ENCODE data around the gene SHROOM1.

The SHROOM1 gene

DNA sequence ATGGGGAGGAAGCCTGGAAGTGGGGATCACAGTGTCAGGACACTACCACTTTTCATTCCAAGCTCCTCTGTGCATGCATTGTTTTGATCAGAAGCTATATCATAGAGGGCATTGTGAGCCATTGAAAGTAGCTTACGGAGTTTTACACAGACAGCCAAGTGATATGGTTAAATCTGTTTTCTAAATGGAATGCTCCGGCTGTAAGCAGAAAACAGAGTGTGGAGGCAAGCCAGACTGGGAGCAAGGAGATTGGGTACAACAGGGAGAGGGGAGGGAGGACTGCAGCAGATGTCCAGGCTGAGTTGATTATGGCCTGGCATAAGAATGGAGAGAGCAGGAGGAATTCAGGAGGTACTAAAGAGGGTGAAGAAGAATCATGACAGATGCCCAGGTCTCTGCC, 32.8 kb downstream of the SHROOM1 start:
- H3K4me3 ChIP-seq (replicated peaks; ENCODE audit: low read depth, low read length), result no peak overlapping the region
- no peak for DNase-seq (ENCODE audit: low read depth)
- TF ChIP-seq, protein P1, sequence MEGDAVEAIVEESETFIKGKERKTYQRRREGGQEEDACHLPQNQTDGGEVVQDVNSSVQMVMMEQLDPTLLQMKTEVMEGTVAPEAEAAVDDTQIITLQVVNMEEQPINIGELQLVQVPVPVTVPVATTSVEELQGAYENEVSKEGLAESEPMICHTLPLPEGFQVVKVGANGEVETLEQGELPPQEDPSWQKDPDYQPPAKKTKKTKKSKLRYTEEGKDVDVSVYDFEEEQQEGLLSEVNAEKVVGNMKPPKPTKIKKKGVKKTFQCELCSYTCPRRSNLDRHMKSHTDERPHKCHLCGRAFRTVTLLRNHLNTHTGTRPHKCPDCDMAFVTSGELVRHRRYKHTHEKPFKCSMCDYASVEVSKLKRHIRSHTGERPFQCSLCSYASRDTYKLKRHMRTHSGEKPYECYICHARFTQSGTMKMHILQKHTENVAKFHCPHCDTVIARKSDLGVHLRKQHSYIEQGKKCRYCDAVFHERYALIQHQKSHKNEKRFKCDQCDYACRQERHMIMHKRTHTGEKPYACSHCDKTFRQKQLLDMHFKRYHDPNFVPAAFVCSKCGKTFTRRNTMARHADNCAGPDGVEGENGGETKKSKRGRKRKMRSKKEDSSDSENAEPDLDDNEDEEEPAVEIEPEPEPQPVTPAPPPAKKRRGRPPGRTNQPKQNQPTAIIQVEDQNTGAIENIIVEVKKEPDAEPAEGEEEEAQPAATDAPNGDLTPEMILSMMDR (IDR thresholded peaks at IDR 0.05; ENCODE audit: low read length, missing control alignments), result no peak

DNA sequence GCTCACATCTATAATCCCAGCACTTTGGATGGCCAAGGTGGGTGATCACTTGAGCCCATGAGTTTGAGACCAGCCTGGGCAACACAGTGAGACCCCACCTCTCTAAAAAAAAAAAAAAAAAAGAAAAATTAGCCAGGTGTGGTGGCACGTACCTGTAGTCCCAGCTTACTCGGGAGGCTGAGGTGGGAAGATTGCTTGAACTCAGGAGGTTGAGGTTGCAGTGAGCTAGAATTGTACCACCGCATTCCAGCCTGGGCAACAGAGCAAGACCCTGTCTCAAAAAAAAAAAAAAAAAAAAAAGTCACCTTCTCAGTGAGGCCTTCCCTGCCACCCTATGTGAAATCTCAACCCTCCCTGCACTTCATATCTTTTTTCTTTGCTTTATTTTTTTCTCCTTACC, 39.4 kb downstream of the SHROOM1 start:
- H3K4me3 ChIP-seq (replicated peaks; ENCODE audit: low read depth, low read length), result no peak overlapping the region
- no peak for DNase-seq (ENCODE audit: low read depth)
- TF ChIP-seq, protein P1 (IDR thresholded peaks at IDR 0.05; ENCODE audit: low read length, missing control alignments), result no peak

DNA sequence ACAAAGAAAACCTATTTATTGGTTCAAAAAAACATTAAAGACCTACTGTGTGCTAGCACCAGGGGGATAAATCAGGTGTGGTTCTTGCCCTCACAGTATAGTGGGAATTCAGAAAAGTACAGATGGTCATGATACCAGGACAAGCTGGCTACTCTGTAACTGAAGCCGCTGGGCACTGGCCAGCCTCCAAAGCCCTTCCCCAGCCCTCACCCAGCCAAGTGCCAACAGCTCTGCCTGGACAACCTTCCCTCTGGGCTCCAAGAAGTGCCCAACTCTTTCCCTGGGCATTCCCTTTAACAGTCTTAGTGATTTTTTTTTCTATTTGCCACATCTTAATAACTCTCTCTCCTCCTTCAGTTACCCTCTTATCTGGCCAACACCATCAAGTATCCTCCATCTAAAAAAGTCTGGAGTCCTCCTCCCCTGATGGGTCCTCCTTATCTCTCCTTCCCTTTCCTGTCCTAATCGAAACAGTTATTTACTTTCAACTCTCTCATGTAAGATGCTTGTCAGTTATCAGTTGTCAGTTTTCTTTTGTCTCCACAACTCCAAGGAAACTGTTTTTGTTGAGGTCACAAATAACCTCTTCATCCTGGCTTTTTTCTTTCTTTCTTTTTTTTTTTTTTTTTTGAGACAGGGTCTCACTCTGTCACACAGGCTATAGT, 40.1 kb downstream of the SHROOM1 start:
- DNase-seq (ENCODE audit: low read depth), result no peak

DNA sequence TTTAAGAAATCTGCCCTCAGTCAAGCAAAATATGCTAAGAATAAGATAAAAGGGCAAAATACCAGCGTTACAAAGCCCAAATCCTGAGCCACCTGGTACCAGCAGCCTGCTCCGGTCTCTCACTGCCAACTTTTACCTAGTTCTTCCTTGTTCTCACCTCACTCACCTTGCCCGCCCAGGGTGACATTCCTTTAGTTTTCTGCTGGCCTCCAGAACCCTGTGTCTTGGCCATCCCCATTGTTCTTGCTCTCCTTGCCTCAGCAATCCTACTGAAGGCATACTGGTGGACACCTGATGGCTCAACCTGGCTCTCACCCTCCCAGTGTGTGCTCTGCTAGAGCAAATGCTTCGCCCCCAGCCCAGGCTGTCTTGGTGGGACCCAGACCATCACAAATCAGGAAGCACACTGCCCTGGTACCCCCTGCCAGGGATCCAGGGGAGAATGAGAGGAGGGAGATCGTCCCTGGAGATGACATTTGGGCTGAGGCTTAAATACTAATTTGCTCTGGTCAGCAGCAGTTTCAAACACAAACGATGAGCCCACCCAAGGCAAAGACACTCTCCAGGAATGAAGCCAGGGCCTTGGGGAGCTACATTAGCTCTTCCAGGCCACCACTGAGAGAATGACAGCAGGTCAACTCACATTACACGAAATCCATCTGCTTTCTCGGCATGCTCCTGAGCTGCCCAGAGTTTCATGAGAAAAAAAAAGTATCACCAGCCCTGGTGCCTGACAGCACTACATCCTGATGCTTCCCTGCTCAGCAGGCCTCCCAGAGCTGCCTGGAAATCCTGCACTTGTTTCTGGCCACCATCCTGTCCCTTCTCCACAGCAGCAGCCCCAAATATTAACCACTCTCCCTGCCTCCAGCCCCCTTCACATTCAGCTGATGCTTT, 41.2 kb downstream of the SHROOM1 start:
- no peak overlapping the region for H3K4me3 ChIP-seq (replicated peaks; ENCODE audit: low read depth, low read length)
- TF ChIP-seq, protein P1 (IDR thresholded peaks at IDR 0.05; ENCODE audit: low read length, missing control alignments), result no peak

More for the DNA sequence above, 40.1 kb downstream of the SHROOM1 start:
- H3K4me3 ChIP-seq (replicated peaks; ENCODE audit: low read depth, low read length), result no peak overlapping the region
- TF ChIP-seq, protein P1 (IDR thresholded peaks at IDR 0.05; ENCODE audit: low read length, missing control alignments), result no peak

DNA sequence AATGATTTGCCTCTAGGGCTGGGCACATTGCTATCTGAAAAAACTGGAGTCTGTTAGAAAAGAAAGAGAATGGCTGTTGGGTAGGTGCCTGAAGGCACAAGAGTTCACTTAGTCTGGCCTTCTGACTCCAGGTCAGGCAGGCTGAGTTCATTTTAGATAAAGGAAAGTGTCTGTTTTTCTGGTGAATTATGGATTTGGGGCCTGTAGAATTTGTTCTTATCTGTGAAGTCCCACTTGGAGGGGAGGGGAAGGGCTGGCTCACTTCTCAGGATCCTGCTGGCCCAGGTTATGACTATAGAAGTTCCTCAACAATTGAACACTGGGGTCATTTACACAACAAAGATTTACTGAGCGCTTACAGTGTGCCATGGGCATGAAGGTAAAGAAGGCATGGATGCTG, 41.9 kb downstream of the SHROOM1 start:
- TF ChIP-seq, protein P1 (IDR thresholded peaks at IDR 0.05; ENCODE audit: low read length, missing control alignments), result no peak
- H3K4me3 ChIP-seq (replicated peaks; ENCODE audit: low read depth, low read length), result no peak overlapping the region
- DNase-seq (ENCODE audit: low read depth), result no peak

More for the DNA sequence above, 41.2 kb downstream of the SHROOM1 start:
- DNase-seq (ENCODE audit: low read depth), result no peak

DNA sequence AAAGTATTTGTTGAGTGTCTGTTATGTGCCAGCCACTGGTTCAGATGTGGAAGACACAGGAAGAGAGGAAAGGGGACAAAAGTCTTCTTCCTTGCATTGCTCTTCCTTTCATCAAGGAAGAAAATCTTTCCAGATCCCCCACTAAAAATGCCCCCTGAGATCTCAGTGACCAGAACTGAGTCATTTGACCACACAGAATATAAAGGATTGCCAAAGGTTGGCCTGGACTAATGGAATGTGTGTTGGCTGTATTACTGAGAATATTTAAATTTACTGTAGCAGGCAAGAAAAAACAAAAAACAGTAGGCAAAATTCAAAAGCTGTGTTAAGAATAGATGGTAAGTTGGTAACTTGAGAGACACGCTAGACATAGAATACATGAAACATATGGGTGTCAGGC, 43.4 kb downstream of the SHROOM1 start:
- no peak overlapping the region for H3K4me3 ChIP-seq (replicated peaks; ENCODE audit: low read depth, low read length)
- TF ChIP-seq, protein P1 (IDR thresholded peaks at IDR 0.05; ENCODE audit: low read length, missing control alignments), result no peak
- DNase-seq (ENCODE audit: low read depth), result no peak

Measured in fibroblast of pulmonary artery (primary cell).